MM.1S (cell line): Measurements from ENCODE around the gene IRAG1.

Experiments
- EZH2 ChIP-seq: fragments of 300-600 bp; sonication (generic); optimal IDR thresholded peaks from 2 replicates; pipeline ENCODE3; 2017; ENCODE audit warnings: low read depth, mild to moderate bottlenecking, antibody characterized with exemption, low read length, mixed read lengths
- EZH2phosphoT487 ChIP-seq: fragments of 300-600 bp; sonication (generic); IDR thresholded peaks from 2 replicates; pipeline ENCODE4 v1.6.1; 2018; ENCODE audit warnings: antibody characterized with exemption, low read length
- TF ChIP-seq, protein P1 (sequence below): fragments of 300-600 bp; sonication (generic); IDR thresholded peaks from 2 replicates; pipeline ENCODE4 v1.5.1; 2016; ENCODE audit warnings: antibody characterized with exemption, low read length, mixed read lengths

DNA sequence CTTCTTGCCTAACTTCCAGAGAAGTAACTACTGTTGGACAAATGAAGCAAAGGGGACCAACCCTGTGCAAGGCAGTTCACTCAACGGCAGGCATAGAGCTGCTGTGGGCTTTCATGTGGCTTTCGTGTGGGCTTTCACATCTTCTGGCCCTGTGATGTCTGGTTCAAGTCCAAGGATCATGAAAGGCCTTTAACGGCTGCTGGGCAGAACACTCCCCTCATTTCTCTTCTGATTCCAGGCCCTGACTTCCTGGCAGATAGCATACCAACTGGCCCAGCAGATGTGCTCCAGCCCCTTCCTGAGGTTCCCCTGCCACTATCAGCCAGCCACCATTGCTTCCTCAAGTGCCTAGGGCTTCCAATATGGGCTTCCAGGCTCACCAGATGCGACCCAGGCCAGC, 28.8 kb upstream of the IRAG1 start:
- TF ChIP-seq EZH2phosphoT487 (no peak), EZH2 (no peak)
- TF ChIP-seq, protein P1, sequence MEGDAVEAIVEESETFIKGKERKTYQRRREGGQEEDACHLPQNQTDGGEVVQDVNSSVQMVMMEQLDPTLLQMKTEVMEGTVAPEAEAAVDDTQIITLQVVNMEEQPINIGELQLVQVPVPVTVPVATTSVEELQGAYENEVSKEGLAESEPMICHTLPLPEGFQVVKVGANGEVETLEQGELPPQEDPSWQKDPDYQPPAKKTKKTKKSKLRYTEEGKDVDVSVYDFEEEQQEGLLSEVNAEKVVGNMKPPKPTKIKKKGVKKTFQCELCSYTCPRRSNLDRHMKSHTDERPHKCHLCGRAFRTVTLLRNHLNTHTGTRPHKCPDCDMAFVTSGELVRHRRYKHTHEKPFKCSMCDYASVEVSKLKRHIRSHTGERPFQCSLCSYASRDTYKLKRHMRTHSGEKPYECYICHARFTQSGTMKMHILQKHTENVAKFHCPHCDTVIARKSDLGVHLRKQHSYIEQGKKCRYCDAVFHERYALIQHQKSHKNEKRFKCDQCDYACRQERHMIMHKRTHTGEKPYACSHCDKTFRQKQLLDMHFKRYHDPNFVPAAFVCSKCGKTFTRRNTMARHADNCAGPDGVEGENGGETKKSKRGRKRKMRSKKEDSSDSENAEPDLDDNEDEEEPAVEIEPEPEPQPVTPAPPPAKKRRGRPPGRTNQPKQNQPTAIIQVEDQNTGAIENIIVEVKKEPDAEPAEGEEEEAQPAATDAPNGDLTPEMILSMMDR: no peak
